Body of pancreas (tissue), 4 donors: ENCODE measurements around the gene MBP.

Experiments
- CTCF ChIP-seq, 7 experiments: fragments of 450-650 bp in 4 of 7; fragments of 200-600 bp in 3 of 7; sonication (generic) in 3 of 7; IDR thresholded peaks; one replicate each; pipeline ENCODE4 v1.5.1; 2016 to 2019; ENCODE audit warnings: antibody characterized with exemption in 7 of 7
- POLR2A ChIP-seq, 3 donors: fragments of 450-650 bp; IDR thresholded peaks; one replicate each; pipeline ENCODE4 v1.6.1; 2016; ENCODE audit warnings: antibody characterized with exemption in 3 of 3, mild to moderate bottlenecking in 2 of 3

DNA sequence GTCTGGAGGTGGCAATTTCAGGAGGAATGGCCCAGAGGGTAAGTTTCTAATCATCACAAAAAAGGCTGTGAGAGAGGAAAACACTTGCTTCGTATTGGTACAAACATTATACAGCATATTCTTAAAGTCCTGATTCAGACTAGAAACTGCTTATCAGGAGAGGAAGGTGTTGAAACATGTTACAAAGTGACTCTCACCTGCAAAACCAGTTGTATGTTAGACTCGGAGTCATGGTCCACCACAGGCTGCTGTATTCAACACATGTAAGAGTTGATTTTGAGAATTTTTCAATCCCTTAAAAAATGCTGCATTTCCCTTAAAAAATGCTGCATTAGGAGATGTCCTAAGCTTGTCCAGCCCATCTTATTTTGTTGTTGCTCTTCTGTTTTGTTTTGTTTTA is 61.5 kb downstream of the MBP start:
- TF ChIP-seq CTCF (IDR thresholded peaks at IDR 0.05) (no peak), POLR2A (IDR thresholded peaks at IDR 0.05) (no peak)
